Activated CD8-positive, alpha-beta memory T cell treated with anti-CD3 and anti-CD28 coated beads, Interleukin-2, amount 10 ng/mL, durations not matched to agents 7 days and 5 days (primary cell): ENCODE measurements around the gene DENND1B. TPM values are rescaled to one million over a fixed set of nuclear protein-coding genes. Genes with fewer than 3 reads are reported as not detected.

Experiments used
- ATAC-seq: fragments of 150-1000 bp; cut with Tn5 transposase; one replicate; pipeline ENCODE4 v1.10.0; 2021; ENCODE audit warnings: moderate library complexity
- CTCF ChIA-PET: fragments of 350-600 bp; sonication (Branson Sonifier 250); formaldehyde crosslinking; loops from one replicate; lab custom pipeline; 2021; ENCODE audit warnings: antibody characterized with exemption; lab: Charles Lee
- DNase-seq: peaks from one replicate; pipeline ENCODE4 v3.0.0-alpha.2; 2020
- H3K27ac Mint-ChIP-seq: one replicate; pipeline ENCODE4 v1.8.0; 2021; ENCODE audit warnings: mild to moderate bottlenecking, mixed read lengths
- H3K27me3 Mint-ChIP-seq: one replicate; pipeline ENCODE4 v1.8.0; 2021; ENCODE audit warnings: mixed read lengths
- H3K36me3 Mint-ChIP-seq: one replicate; pipeline ENCODE4 v1.8.0; 2021; ENCODE audit warnings: mild to moderate bottlenecking, mixed read lengths
- H3K4me1 Mint-ChIP-seq: one replicate; pipeline ENCODE4 v1.8.0; 2021; ENCODE audit warnings: mixed read lengths
- H3K4me3 Mint-ChIP-seq: one replicate; pipeline ENCODE4 v1.8.0; 2021; ENCODE audit warnings: mild to moderate bottlenecking, moderate library complexity, mixed read lengths
- H3K9me3 Mint-ChIP-seq: one replicate; pipeline ENCODE4 v1.8.0; 2022; ENCODE audit warnings: low read depth, mixed read lengths
- total RNA-seq, 2 experiments: library from RNA; stranded (reverse); gene quantifications; one replicate each; pipeline ENCODE4 v1.2.3, GENCODE V29; 2021

The DENND1B gene
- total RNA-seq, 2 experiments from 2014 or later: 29.5 to 30.3 TPM

DNA sequence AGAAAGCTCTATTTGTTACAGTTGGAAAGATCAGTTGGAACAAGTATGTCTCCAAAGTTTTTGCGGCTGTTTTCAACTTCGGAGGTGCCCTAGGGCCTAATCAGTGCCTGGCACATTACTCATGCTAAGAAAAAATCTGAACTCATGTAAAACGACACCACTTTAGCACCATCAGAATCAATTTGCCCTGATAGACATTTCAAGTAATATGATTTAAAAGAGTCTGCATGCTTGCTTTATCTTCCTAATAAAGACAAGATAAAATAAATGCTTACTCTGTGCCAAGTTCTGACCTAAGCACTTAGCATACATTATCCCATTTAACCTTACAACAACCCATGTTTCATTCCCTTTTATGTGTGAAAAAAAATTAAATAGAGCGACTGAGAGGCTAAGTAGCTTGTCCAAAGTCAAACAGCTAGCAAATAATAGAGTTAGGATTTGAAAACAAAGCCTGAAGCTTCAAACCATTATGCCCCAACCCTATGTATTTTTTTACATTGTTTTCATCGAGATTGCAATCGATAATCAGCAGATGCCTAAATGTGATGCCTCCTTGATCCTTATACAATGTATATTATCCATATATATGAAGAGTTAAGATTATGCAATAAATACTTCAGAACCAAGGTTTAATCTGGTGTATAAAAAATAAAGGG is 91.3 kb downstream of the DENND1B start:
- H3K9me3 Mint-ChIP-seq: peaks cover 6% of the 10 kb centered on the region
- H3K4me1 Mint-ChIP-seq: peaks cover 9% of the 10 kb centered on the region
- peaks cover 22% of the 10 kb centered on the region for H3K36me3 Mint-ChIP-seq
- no peaks in the 10 kb centered on the region for H3K27me3 Mint-ChIP-seq
- ATAC-seq (no peak), DNase-seq (no peak)
- no peak overlapping the region for H3K4me3 Mint-ChIP-seq
- CTCF ChIA-PET: no interaction called here
- no peak overlapping the region for H3K27ac Mint-ChIP-seq

DNA sequence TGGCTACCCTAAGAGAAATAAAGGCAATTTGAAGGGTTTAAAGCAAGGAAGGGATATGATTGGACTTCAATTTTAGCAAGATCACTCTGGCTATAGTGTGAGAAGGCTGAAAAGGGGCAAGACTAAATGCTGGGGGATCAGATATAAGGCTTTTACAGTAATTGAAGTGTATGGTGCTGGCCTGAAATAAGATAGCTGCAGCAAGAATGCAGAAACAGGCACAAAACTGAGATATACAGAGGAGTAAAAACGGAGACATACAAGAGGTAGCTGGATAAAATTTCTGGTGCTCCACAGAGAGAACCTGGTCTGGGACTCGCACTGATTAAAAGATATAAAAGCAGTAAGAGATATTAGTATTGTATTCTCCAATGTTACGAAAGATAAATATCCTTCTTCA is 92.0 kb downstream of the DENND1B start:
- peaks cover 9% of the 10 kb centered on the region for H3K4me1 Mint-ChIP-seq
- CTCF ChIA-PET: no interaction called here
- no peak overlapping the region for H3K4me3 Mint-ChIP-seq
- ATAC-seq (no peak), DNase-seq (no peak)
- no peak overlapping the region for H3K27ac Mint-ChIP-seq
- H3K9me3 Mint-ChIP-seq: no peaks in the 10 kb centered on the region
- no peaks in the 10 kb centered on the region for H3K27me3 Mint-ChIP-seq
- H3K36me3 Mint-ChIP-seq: peaks cover 14% of the 10 kb centered on the region

GRCh38 chr1:197680311-197680710 is 95.0 kb downstream of the DENND1B start:
- no peak overlapping the region for H3K4me3 Mint-ChIP-seq
- H3K27ac Mint-ChIP-seq: no peak overlapping the region
- ATAC-seq: no peak
- no peaks in the 10 kb centered on the region for H3K27me3 Mint-ChIP-seq
- no peaks in the 10 kb centered on the region for H3K9me3 Mint-ChIP-seq
- peaks cover 1% of the 10 kb centered on the region for H3K4me1 Mint-ChIP-seq
- peaks cover 1% of the 10 kb centered on the region for H3K36me3 Mint-ChIP-seq
- CTCF ChIA-PET: no interaction called here
- DNase-seq: no peak

GRCh38 chr1:197677752-197678295 is 97.5 kb downstream of the DENND1B start:
- Mint-ChIP-seq H3K27me3 (no peaks in the 10 kb centered on the region), H3K9me3 (no peaks in the 10 kb centered on the region), H3K4me1 (peaks cover 1% of the 10 kb centered on the region), H3K27ac (no peak overlapping the region), H3K36me3 (peaks cover 1% of the 10 kb centered on the region), H3K4me3 (no peak overlapping the region)
- CTCF ChIA-PET: no interaction called here
- no peak for ATAC-seq
- DNase-seq: no peak

DNA sequence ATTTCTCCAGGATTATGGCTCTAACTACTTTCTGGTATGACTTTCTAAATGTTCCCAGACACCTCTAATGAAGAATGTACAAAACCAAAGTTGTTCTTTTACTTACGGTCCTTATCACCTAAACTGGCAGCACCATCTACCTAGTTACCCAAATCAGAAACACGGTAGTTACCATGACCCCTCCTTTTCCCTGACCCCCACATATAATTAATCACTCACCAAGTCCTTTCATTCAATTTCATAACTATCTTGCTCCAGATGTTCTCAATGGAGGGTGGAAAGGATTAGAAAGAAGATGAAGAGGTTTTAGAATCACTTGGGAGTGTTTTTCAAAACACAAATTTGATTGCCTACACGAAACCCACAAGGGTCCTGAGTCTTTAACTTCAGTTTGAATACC is 98.0 kb downstream of the DENND1B start:
- CTCF ChIA-PET: no interaction called here
- Mint-ChIP-seq H3K4me1 (peaks cover 1% of the 10 kb centered on the region), H3K36me3 (peaks cover 1% of the 10 kb centered on the region), H3K4me3 (no peak overlapping the region), H3K27ac (no peak overlapping the region), H3K27me3 (no peaks in the 10 kb centered on the region), H3K9me3 (no peaks in the 10 kb centered on the region)
- DNase-seq (no peak), ATAC-seq (no peak)

DNA sequence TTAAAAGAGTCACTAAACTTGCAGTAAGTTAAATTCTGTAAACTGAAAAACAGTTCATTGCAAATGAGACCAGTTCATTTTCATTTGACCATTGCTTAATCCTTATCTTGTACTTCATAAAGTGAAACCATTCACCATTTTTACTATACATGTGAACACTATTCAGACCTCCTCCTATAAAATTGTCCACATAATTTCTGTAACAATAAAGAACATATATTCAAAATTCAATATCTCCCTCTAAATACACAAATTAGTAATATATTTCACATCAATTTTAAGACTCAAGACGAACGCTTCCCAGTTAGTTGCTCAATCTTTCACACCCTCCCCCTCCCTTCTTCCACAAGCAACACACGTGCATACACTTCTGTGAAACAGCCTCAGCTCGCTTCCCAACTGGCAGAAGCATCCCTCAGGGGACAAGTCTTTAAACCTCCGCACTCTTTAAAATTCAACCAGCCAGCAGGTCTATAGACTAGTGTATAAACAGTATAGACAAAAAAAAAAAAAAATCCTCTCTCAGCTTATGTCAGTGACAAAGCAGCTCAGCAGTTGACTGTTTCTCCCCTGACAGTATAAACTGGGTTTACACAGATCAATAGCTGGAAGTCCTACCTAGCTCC is 99.6 kb downstream of the DENND1B start:
- H3K27ac Mint-ChIP-seq: no peak overlapping the region
- no peaks in the 10 kb centered on the region for H3K36me3 Mint-ChIP-seq
- H3K4me1 Mint-ChIP-seq: no peaks in the 10 kb centered on the region
- no peak for ATAC-seq
- CTCF ChIA-PET: no interaction called here
- no peaks in the 10 kb centered on the region for H3K27me3 Mint-ChIP-seq
- H3K4me3 Mint-ChIP-seq: no peak overlapping the region
- DNase-seq: no peak
- H3K9me3 Mint-ChIP-seq: no peaks in the 10 kb centered on the region

DNA sequence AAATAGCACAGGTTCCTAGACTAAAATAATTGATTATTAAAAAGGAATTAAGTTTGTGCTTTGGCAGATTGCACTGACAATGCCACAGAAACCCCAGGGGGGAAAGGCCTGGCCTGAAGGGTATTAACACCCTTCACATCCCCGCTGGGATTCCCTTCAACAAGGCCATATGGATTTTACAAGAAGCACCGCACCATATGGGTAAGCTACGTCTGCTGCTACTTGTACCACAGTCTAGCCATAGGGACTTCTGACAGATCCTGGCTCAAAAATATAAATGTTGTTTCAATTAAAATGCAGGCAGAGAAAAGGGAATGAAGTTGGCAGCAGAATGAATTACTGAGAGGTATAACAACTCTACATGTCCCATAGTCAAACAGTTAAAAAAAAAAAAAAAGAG is 101.0 kb downstream of the DENND1B start:
- DNase-seq (no peak), ATAC-seq (no peak)
- no peaks in the 10 kb centered on the region for H3K4me1 Mint-ChIP-seq
- H3K4me3 Mint-ChIP-seq: no peak overlapping the region
- H3K9me3 Mint-ChIP-seq: no peaks in the 10 kb centered on the region
- CTCF ChIA-PET: no interaction called here
- no peaks in the 10 kb centered on the region for H3K36me3 Mint-ChIP-seq
- H3K27ac Mint-ChIP-seq: no peak overlapping the region
- H3K27me3 Mint-ChIP-seq: no peaks in the 10 kb centered on the region

DNA sequence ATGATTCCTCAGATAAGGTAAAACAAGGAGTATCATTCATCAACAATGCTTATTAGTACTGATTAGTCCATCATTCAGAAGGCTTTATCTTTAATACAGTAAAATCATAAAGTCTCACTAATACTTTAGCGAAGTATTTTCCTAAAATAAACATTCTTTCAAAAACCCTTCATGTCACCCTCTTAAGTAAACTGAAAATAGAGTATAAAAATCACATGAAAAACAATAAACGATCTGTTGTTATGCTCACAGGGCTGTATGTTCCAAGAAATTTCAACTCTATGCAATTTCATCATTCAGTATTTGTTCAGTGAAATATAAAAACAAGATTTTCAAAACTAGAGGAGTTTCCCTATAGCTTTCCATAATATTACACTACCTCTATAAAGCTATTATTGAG is 102.0 kb downstream of the DENND1B start:
- no peak overlapping the region for H3K4me3 Mint-ChIP-seq
- CTCF ChIA-PET: no interaction called here
- H3K27me3 Mint-ChIP-seq: no peaks in the 10 kb centered on the region
- DNase-seq (no peak), ATAC-seq (no peak)
- H3K9me3 Mint-ChIP-seq: no peaks in the 10 kb centered on the region
- H3K27ac Mint-ChIP-seq: no peak overlapping the region
- no peaks in the 10 kb centered on the region for H3K4me1 Mint-ChIP-seq
- no peaks in the 10 kb centered on the region for H3K36me3 Mint-ChIP-seq

GRCh38 chr1:197672347-197672746 is 102.9 kb downstream of the DENND1B start:
- H3K4me1 Mint-ChIP-seq: no peaks in the 10 kb centered on the region
- no peak for DNase-seq
- CTCF ChIA-PET: no interaction called here
- H3K9me3 Mint-ChIP-seq: no peaks in the 10 kb centered on the region
- no peak for ATAC-seq
- H3K27me3 Mint-ChIP-seq: no peaks in the 10 kb centered on the region
- H3K4me3 Mint-ChIP-seq: no peak overlapping the region
- no peaks in the 10 kb centered on the region for H3K36me3 Mint-ChIP-seq
- no peak overlapping the region for H3K27ac Mint-ChIP-seq

- H3K4me3 Mint-ChIP-seq: no peak overlapping the region
- H3K36me3 Mint-ChIP-seq: no peaks in the 10 kb centered on the region
- DNase-seq (no peak), ATAC-seq (no peak)
- H3K4me1 Mint-ChIP-seq: no peaks in the 10 kb centered on the region
- no peaks in the 10 kb centered on the region for H3K9me3 Mint-ChIP-seq
- no peaks in the 10 kb centered on the region for H3K27me3 Mint-ChIP-seq
- H3K27ac Mint-ChIP-seq: no peak overlapping the region
- CTCF ChIA-PET: no interaction called here
Measured at GRCh38 chr1:197671920-197672319, 103.4 kb downstream of the DENND1B start.

- ATAC-seq: no peak
- CTCF ChIA-PET: no interaction called here
- H3K4me1 Mint-ChIP-seq: no peaks in the 10 kb centered on the region
Measured at GRCh38 chr1:197671140-197671539, 104.1 kb downstream of the DENND1B start.

DNA sequence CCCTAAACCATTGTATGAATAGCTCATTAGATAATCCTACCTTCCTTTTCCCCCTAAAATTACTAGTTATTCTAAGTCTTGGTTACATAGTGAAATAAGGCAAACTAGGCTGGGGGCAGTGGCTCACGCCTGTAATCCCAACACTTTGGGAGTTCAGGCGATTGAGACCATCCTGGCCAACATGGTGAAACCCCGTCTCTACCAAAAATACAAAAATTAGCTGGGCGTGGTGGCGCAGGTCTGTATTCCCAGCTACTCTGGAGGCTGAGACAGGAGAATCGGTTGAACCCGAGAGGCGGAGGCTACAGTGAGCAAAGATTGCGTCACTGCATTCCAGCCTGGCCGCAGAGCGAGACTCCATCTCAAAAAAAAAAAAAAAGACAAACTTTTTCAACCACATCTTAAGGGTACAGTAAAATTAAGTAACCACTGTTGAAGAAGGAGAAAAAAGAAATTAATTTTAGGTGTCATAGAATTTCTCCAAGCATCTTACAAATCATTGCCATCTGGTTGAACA is 108.5 kb downstream of the DENND1B start:
- no peak for ATAC-seq
- Mint-ChIP-seq H3K9me3 (no peaks in the 10 kb centered on the region), H3K36me3 (peaks cover 3% of the 10 kb centered on the region), H3K27me3 (no peaks in the 10 kb centered on the region), H3K4me1 (no peaks in the 10 kb centered on the region), H3K4me3 (no peak overlapping the region), H3K27ac (no peak overlapping the region)
- DNase-seq: no peak
- CTCF ChIA-PET: interaction anchor here (1.2 kb wide), 1 partner anchor 202 kb away, joined by 4 read pairs; no protein-coding TSS in a partner anchor

More at GRCh38 chr1:197671140-197671539, 104.1 kb downstream of the DENND1B start:
- H3K27me3 Mint-ChIP-seq: no peaks in the 10 kb centered on the region
- H3K36me3 Mint-ChIP-seq: no peaks in the 10 kb centered on the region
- DNase-seq: no peak
- H3K4me3 Mint-ChIP-seq: no peak overlapping the region
- no peak overlapping the region for H3K27ac Mint-ChIP-seq
- no peaks in the 10 kb centered on the region for H3K9me3 Mint-ChIP-seq

GRCh38 chr1:197664391-197664790 is 110.9 kb downstream of the DENND1B start:
- DNase-seq: no peak
- H3K4me3 Mint-ChIP-seq: no peak overlapping the region
- ATAC-seq: no peak
- H3K27me3 Mint-ChIP-seq: no peaks in the 10 kb centered on the region
- CTCF ChIA-PET: no interaction called here
- H3K4me1 Mint-ChIP-seq: peaks cover under 1% of the 10 kb centered on the region
- no peaks in the 10 kb centered on the region for H3K9me3 Mint-ChIP-seq
- H3K27ac Mint-ChIP-seq: no peak overlapping the region
- peaks cover 3% of the 10 kb centered on the region for H3K36me3 Mint-ChIP-seq
